HPDE6-E6E7 (cell line): ENCODE measurements around the gene CRYGS.
"Not testable (repeated sequence)": the region's sequence is repeated elsewhere in the genome, so short reads cannot be mapped to it uniquely, and the experiment has no call there.

ENCODE experiments used
- DNase-seq: peaks from one replicate; pipeline ENCODE4 v3.0.0; 2011; ENCODE audit warnings: missing footprints; ENCODE audit errors: extremely low spot score

Gene CRYGS

DNA sequence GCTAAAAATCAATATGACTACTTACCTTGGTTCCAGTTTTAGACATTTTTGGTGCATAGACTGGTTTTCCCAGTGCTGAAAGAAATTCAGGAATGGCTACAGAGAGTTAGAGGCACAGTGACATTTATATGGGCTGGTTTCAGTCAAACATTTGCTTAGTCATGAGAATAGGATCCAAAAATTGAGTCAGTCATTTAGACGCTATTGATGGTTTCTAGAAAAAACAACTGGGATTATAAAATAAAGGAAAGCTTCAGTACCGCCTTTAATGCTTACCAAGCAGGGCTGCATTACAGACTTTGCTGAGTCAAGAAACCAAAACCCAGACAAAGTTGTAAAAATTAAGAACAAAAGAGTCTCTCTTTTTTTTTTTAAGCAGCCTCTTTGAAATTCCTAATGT lies at the start of gene CRYGS:
Gene CRYGS, minus strand, starts transcription at position 100 of the 400 bp plus-strand sequence. Its CDS starts 54 bp downstream, at position 46.
- DNase-seq: no peak

DNA sequence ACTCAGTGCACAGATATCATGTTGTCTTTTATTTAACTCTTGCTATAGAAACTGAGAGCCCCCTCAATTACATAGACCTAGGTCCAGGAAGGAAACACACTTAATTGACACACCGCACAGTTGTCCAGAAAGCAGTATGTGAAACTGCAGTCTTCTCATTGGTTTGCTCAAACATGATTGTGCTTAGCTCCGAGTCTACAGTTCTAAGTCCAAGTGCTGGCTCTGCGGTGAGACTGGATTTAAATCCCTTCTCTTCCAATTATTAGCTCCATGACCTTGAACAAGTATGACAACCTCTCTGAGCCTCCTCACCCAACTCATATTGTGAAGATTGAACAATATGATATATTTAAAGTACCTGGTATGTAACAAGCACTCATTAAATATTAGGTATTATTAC lies 49.7 kb upstream of the CRYGS start:
- DNase-seq: no peak

DNA sequence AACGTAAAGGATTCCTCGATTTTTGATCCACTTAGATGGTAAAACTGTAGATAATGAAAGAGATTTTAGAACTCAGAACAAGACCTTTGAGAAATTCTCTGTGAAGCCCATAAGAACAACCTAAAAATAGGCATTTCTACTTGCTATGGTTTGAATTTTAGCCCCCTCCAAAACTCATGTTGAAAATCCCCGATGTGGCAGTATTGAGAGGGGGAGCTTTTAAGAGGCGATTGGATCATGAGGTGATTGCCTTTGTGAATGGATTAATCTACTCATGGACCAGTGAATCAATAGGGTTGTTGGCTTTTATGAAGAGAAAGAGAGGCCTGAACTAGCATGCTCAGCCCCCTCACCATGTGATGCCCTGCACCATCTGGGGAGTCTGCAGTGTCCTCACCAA lies 48.5 kb upstream of the CRYGS start:
- no peak for DNase-seq

DNA sequence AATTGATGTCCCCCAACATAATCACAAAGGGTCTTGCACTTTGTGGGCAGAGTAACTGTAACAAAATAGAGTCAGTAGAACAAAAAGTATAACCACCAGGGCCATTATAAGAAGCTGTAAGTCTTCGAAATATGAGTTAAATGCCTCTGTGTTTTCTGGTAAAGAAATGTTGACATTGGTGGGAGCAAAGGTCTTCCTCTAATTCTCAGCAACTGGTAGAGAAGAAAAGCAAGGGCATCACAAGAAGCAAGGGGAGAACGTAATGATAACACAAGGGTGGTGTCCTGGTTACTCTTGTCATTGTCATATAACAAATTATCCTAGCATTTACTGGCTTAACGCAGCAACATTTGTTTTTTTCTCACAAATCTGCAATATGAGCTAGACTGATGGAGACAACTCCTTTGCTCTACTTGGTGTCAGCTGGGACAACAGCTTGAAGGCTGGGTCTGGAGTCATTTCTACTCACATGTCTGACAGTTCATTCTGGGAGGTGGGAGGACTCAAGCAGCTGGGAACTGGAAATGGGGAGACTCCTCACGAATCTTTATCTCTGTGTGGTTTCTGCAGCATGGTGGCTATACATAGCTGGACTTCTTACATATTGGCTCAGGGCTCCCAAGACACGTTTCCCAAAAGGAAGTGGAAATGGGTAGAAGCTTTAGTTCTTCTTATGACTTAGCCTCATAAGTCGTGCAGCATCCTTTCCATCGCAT lies 46.6 kb upstream of the CRYGS start:
- no peak for DNase-seq

DNA sequence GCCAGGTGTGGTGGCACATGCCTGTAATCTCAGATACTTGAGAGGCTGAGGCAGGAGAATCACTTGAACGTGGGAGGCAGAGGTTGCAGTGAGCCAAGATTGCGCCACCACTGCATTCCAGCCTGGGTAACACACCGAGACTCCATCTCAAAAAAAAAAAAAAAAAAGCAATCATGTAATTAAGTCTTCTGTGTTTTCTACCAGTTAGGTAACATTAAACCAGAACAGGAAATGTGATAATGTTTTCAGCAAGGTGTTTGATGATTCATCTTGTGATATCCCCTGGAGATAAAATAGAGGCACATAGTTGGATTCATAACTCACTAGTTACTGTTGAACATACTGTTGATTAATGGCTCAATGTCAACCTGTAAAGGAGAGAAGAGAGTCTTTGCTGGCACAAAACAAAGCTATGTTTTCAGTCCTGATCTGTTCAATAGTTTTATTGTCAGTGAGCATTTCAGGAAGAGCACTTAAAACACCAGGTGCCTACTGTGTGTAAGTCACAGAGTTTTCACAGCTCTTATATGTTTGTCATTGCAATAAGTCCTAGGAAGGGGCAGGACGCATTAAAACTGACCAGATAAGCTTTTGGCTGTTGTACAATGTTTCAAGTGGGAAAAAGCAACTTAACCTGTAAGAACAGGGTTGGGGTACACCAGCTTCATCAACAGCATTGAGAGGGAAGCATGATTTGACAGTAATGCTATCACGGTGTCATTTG lies 45.8 kb upstream of the CRYGS start:
- peak; percentile 80 for DNase-seq

DNA sequence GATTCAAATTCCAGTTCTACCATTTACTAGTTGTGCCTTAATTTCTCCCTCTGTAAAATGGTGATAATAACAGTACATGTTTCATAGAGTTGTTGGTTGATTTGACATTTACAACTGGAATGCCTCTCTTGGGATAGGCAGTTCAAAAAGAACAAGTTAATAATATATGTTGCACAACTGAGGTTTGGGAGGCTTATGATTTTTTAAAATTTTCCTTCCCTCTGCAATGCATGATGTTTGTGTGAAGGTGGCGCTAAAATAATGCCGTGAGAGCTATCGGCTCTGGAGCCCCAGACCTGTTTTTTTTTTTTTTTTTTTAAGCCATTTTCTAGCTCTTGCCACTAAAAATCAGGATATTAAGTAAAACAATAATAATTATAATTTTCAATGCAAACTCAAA lies 44.9 kb upstream of the CRYGS start:
- DNase-seq: no peak

DNA sequence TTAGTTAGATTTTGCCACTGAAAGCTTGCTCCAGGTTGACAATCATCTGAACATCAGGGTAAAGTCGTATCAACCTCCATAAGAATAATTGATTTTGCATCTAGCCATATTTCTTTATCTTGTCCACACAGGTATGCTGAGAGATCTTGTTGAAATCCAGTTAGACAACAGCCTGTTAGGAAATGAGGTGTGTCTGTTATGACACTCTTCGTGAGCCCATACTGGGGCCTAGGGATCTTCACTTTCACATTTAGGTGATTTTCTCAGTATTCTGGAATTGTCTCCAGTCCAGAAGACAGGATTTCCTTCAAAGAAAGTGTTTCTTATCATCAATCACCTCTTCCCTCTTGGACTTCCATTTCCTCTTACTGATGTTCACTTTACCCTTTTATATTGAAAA lies 44.5 kb upstream of the CRYGS start:
- peak; percentile 70 for DNase-seq

DNA sequence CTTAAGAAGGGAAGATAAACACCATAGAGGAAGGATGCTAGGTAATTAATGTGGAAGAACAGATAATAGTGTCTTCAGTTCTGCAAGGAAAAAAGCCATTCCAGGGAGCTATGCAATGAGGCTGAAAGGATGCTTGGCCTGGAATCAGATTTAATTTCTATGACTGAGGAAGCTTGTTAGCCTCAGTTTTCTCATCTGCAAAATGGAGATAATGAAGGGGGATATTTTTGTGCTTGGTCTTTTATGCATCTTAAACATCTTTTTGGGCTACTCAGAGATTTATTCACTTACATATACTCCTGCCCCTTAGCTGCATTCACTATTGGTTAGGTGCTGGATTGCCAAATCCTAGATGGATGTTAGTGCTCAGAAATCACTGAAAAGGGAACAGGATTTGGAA lies 43.0 kb upstream of the CRYGS start:
- DNase-seq: no peak

DNA sequence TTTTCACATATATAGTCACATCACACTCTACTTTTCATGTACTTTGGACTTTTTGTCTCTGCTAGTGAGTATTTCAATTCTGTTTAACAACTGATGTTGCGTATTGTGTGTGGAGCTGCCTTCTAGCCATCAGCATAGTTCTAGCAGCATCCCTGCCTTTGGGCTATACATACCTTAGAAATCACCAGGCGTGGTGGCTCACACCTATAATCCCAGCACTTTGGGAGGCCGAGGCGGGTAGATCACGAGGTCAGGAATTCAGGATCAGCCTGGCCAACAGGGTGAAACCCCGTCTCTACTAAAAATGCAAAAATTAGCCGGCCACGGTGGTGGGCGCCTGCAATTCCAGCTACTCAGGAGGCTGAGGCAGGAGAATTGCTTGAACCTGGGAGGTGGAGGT lies 42.1 kb upstream of the CRYGS start:
- DNase-seq: not testable (repeated sequence)

DNA sequence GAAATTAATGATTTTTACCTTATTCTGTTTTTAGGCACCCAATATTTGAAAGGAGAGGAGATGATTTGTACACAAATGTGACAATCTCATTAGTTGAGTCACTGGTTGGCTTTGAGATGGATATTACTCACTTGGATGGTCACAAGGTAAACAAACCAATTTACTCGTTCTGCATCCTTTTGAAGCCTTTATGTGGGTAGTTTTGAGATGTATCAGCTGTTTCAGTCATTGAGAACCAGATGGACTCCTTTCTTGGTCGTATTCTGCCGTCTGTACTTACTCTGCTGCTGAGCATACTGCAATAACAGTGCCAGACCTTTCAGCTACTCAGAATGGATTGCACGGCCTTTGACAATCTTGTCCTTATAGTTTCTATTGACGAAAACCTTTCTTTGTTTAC lies 39.7 kb upstream of the CRYGS start:
- no peak for DNase-seq

DNA sequence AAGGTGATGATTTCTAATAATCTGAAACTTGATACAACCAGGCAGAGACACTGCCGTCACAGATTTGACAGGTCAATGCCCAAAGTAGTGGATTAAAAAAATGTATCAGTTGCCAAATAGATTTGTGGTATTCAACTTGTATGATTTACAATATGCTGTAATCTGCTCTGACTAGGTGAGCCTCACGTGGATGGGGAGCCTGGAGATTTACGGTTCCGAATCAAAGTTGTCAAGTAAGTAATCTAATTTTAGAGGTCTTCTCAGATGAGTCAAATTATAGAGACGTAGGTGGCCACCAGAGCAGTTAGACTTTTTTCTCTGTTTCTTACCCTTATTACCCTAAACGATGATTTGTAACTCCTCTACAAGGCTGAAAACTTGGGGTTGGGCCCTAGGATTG lies 38.4 kb upstream of the CRYGS start:
- DNase-seq: no peak

DNA sequence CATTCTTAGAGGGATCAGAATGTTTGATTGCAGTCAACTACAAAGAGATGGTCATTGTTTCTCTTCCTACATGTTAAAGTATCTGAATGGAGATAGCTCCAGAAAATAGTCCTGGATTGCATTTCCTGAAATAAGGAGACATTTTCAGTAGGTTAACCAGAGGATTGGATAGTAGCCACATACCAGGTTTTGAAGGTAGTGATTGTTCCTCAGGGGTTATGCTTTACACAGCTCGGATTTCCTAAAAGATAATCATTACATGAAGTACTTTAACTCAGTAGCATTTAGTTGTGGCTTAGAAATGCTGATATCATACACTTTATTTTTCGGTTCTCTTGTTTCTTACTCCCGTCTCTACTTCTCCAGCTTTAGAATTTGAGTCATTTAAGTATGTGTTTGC lies 36.6 kb upstream of the CRYGS start:
- no peak for DNase-seq

DNA sequence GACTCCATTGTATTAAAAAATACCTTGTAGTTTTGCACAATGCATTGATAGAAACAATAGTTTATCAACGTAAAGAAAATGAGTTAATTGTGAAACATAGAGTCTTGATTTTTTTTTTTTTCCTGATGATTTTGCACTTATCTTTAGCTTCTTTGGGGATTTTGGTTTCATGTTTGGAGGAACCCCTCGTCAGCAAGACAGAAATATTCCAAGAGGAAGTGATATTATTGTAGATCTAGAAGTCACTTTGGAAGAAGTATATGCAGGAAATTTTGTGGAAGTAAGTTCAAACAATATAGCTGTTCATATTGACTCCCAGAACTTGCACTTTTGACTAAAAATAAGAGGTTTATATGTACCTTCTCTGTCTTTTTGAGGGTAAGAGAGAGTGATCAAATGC lies 33.3 kb upstream of the CRYGS start:
- DNase-seq: no peak

DNA sequence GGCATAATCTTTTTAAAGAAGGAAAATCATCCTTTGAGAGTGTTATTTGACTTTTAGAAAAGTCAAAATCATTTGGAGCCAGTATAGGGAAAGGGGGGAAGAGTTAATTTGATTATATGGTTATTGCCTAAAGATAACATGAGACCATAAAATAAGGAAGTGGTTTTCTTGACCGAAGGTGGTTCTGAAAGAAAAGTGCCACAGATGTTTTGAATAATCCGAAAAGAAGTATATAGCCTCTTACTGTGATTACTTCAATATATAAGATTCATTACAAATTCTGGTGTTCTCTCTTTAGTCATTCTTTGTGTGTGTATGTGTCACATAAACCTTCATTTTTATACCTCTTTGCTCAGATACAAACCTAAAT lies 27.4 kb upstream of the CRYGS start:
- no peak for DNase-seq

DNA sequence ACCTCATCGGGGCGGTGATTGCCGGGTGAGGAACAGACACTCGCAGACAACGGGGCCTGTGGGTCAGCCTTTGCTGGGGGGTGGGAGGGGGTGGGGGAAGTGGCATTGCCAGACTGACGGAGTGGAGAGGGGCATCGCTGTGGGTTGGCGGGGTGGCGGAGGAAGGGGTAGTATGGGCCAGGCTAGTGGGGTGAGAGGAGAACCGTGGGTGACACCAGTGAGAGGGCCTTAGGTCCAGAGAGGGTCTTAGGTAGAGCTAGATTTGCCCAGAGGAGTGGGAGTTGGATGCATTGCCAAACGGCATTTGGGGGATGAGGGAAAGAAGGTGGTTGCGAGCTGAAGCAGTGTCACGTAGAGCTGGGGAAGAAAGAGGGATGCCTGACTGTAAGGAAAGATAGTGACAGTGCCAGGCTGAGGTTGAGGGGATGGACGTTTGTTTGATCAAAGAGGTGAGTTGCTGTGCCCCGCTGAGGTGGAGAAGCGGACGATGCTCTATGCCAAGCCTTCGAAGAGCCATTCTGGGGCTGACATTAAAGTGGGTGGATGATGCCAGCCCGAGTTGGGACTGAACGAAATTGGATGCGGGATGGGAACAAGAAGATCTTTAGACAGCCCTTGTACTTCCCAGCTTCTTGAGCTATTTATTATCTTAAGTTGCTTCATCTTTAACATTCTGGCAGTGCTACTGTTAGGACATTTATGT lies 26.9 kb upstream of the CRYGS start:
- no peak for DNase-seq

DNA sequence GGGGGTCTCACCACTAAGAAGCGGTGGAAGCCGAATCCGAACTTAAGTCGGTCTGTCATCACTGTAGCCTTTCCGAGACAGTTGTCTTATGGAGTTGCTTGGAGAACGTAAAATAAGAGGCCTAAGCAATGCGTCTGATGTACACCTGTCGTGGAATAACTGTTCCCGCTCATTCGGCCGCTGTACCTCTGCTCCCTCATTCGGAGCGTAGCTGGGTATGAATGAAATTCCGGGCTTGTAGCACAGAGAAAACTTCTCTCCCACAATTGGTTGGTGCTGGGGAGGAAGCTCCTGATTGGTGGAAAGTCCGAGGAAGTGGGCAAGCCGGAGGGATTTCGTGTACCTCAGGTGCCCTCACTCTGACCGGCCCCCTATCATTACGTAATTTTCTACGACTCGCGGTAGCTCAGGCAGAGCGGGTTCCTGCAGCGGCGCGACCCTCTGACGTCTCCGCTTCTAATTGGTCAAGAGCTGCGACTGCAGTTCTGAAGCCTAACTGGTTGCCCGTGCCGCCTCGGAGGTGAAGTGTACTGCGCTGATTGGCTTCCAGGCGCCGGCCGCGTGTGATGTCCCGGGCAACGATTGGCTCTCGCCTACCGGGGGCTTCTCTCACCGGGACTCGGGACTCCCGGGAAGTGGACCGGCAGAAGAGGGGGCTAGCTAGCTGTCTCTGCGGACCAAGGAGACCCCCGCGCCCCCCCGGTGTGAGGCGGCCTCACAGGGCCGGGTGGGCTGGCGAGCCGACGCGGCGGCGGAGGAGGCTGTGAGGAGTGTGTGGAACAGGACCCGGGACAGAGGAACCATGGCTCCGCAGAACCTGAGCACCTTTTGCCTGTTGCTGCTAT lies 26.1 kb upstream of the CRYGS start, which contains the start of gene DNAJB11:
Gene DNAJB11, plus strand, starts transcription at position 625 of the 845 bp plus-strand sequence. Its CDS starts 178 bp downstream, at position 803.
- peak; percentile 99 for DNase-seq

DNA sequence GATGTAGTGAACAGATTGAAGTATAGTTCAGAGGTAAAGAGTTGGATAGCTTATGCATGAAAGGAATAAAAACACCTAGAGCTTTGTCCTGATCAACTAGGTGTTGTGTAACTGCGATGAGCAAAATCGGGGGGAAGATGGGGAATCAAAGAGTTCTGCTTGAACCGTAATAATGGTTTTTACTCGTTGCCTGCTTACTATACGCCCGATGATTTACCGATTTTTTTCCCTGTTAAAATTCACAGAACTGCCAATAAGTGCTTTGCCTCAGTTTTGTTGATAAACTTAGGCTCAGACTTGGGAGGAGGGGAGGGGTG lies 25.6 kb upstream of the CRYGS start:
- no peak for DNase-seq

DNA sequence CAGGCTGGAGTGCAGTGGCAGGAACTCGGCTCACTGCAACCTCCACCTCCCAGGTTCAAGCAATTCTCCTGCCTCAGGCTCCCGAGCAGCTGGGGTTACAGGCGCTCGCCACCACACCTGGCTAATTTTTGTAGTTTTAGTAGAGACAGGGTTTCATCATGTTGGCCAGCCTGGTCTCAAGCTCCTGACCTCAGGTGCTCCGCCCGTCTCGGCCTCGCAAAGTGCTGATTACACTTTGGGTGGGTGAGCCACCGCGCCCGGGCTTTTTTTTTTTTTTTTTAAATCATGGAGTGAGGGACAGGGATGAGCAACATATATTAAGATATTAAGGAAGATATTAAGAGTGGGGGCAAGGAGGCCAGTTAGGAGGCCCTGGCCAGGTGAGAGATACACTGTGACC lies 25.2 kb upstream of the CRYGS start:
- DNase-seq: not testable (repeated sequence)

DNA sequence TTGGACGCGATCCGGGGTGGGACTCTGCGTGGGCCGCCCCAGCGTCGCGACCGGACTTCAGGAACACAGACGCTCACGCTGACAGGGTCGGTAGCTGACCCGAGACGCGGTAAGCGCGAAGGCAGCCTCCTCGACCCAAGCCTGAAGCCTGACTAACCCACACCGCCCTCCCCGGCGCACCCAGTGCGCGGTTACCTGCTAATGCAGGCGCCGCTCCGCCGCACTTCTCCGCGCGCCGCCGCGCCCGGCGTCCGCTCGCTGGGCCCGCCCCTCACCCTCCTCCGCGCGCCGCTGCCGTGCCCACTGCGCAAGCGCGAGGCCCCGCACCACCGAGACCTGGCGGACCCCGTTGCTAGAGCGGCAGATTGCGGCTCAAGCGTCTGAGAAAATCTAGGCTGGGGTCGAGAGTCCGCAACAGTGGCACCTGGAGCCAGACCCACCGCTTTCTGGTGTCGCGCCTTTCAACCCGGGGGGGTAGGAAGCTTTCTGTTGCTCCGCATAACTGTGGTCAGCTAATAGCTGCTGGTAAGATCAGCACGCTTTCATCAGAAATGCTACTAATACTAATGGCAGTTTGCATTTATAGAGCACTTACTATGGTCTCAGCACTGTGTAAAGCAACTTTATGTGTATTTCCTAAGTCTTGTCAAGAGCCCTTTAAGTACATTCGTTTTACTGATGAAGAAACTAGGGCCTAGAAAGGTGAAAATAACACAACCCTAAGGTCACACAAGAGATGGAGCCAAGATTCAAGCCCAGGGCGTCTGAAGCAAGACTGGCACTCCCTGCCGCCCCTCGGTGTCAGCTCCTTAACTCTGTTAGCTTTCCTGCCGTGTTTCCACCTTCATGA lies 23.1 kb upstream of the CRYGS start, which contains the start of gene TBCCD1:
Gene TBCCD1, minus strand, starts transcription at position 268 of the 850 bp plus-strand sequence. CDS start 3,010 bp downstream, outside the sequence.
- peak; percentile 76 for DNase-seq

DNA sequence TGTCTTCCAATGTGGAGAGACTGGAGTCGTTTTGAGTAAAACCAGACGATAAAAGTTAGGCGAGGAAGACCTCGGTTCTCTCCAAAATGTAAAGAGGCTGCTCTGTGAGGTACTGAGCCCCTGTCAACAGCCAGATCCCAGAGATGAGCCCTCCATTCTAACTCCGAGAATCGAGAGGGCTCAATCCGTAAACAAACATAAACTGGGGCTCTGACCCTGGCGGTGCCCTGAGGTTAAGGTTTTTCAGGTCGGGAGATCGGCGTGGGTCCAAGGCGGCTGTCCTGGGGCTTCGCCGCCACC lies 22.5 kb upstream of the CRYGS start:
- no peak for DNase-seq

DNA sequence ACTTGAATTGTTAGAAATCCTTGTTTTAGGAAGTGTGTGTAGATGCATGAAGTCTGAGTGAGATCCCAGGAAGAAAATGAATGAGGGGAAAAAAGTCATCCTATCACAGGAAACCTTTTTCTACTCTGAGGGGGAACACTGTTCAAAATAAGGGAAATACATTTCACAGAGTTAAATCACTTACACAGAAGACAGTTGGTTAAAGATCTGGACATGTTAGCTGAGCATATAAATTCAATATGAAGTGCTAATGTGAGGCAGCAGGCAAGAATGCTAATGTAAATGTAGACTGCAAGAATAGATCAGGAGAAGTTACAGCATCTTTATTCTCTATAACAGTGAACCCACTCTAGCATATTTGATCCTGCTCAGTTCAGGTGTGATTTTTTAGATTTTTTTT lies 20.4 kb upstream of the CRYGS start:
- DNase-seq: no peak
